Calu3 (cell line): ENCODE data around the gene RAB17. TPM values are rescaled to one million over a fixed set of nuclear protein-coding genes. Genes with fewer than 3 reads are reported as not detected.

ENCODE experiments used
- BruUV-seq: library from RNA; stranded (reverse); fragments of 400-500 nt; replicated peaks from 2 replicates; lab custom pipeline; 2021; lab: Mats Ljungman, UMichigan
- CTCF ChIA-PET: fragments of 300-600 bp; sonication (Branson Sonifier 250); formaldehyde crosslinking; loops from one replicate; lab custom pipeline; 2022; ENCODE audit warnings: antibody characterized with exemption; lab: Charles Lee
- DNase-seq: peaks from one replicate; pipeline ENCODE4 v3.0.0; 2022
- H3K27ac Mint-ChIP-seq: one replicate; pipeline ENCODE4 v1.8.0; 2022; ENCODE audit warnings: mixed read lengths; ENCODE audit not compliant: unreplicated experiment
- H3K27me3 Mint-ChIP-seq: one replicate; pipeline ENCODE4 v1.8.0; 2022; ENCODE audit warnings: mixed read lengths; ENCODE audit not compliant: unreplicated experiment
- H3K36me3 Mint-ChIP-seq: one replicate; pipeline ENCODE4 v1.8.0; 2022; ENCODE audit warnings: mild to moderate bottlenecking, moderate library complexity, mixed read lengths; ENCODE audit not compliant: insufficient read depth, unreplicated experiment
- H3K4me1 Mint-ChIP-seq: one replicate; pipeline ENCODE4 v1.8.0; 2022; ENCODE audit warnings: mild to moderate bottlenecking, low read depth, mixed read lengths; ENCODE audit not compliant: unreplicated experiment
- H3K4me3 Mint-ChIP-seq: one replicate; pipeline ENCODE4 v1.8.0; 2022; ENCODE audit warnings: mild to moderate bottlenecking, low read depth, moderate library complexity, mixed read lengths; ENCODE audit not compliant: unreplicated experiment
- H3K9me3 Mint-ChIP-seq: one replicate; pipeline ENCODE4 v1.8.0; 2022; ENCODE audit warnings: low read depth, mixed read lengths; ENCODE audit not compliant: unreplicated experiment
- intact Hi-C: fragments of 100-400 bp; cut with micrococcal nuclease; formaldehyde crosslinking; loops from one replicate; pipeline ENCODE4 v1.10.0; 2022; ENCODE audit not compliant: unreplicated experiment
- total RNA-seq: library from RNA; stranded (reverse); gene quantifications from 2 replicates; pipeline ENCODE4 v1.2.3, GENCODE V29; 2022
- TF ChIP-seq, protein P1 (sequence below): fragments of 200-600 bp; IDR thresholded peaks from one replicate; pipeline ENCODE4 v1.8.0; 2022; ENCODE audit warnings: antibody characterized with exemption; ENCODE audit not compliant: unreplicated experiment

RAB17 gene
- total RNA-seq, 1 experiment from 2014 or later: 33.3 TPM

DNA sequence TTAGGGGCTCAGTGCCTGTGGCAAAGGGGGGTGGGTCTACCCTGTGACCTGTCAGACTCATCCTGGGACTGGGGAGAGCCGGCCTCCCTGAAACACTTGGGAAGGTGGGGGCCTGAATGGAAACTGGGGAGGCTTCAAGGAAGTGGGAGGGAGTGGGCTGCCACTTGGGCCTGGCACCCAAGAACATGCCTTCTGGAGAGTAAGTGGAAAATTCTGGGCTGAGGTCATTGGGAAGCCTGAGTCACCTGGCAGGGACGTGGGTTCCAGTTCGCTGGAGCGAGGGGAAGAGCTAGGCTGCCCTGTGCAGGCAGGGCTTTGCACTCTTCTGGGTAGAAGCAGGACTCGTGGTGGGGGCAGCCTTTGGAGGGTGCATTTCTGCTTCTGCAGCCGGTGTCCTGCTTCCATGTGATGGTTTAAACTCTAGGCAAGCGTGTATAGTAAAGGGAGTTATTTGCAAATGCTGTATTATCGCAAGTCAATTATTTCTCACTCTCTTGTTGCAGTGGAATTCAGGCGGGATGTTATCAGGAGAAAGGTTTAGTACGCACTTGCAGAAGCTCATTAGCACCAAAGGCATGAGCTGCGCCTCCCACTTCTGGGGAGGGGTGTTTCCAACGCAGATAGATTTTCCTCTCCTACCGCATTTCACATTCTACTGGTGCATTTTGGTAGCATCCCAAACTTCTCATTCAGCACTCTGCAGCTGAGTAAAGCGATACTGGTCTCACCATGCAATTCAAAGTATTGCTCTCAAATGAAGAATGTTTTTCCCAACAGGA is 40.7 kb upstream of the RAB17 start:
- H3K27ac Mint-ChIP-seq: no peak overlapping the region
- CTCF ChIA-PET: no interaction called here

DNA sequence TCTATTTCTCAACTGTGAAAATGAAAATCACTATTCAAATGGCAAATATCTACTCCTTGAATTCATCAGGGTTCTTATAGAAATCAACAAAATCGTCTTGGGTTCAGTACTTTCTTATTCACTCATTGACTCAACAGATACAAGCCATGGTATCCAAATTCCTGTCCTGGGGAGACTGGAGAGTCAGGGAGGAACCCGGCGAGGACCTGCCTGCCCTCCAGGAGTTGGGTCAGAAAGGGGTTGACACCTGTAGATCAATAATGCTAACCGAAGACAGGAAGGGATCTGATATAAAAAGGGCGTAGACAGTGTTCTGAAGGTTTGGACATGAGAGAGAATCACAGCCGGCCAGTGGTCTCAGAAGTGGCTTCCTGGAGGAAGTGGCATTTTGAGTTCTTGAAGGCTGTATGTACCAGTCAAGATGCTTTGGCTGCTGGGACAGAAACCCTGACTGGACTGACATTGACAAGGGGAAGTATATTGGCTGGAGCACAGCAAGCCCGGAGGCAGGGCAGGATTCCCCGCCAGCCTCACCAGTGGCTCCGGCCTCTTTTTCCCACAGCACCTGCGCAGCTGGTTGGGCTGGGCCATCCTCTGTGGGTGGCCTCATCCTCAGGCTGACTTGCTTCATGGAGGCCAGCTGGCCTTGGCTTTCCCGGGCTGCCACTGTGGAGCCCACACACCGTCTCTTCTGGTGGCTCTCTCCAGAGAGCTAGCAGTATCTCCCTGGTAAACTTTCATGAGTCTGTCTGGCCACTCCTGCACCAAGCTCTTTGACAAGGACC is 39.9 kb upstream of the RAB17 start:
- no peaks in the 10 kb centered on the region for H3K4me1 Mint-ChIP-seq
- no peak for DNase-seq
- H3K27me3 Mint-ChIP-seq: peaks cover 97% of the 10 kb centered on the region
- no TSS peak for BruUV-seq
- H3K4me3 Mint-ChIP-seq: no peak overlapping the region
- H3K9me3 Mint-ChIP-seq: peaks cover 4% of the 10 kb centered on the region
- TF ChIP-seq, protein P1, sequence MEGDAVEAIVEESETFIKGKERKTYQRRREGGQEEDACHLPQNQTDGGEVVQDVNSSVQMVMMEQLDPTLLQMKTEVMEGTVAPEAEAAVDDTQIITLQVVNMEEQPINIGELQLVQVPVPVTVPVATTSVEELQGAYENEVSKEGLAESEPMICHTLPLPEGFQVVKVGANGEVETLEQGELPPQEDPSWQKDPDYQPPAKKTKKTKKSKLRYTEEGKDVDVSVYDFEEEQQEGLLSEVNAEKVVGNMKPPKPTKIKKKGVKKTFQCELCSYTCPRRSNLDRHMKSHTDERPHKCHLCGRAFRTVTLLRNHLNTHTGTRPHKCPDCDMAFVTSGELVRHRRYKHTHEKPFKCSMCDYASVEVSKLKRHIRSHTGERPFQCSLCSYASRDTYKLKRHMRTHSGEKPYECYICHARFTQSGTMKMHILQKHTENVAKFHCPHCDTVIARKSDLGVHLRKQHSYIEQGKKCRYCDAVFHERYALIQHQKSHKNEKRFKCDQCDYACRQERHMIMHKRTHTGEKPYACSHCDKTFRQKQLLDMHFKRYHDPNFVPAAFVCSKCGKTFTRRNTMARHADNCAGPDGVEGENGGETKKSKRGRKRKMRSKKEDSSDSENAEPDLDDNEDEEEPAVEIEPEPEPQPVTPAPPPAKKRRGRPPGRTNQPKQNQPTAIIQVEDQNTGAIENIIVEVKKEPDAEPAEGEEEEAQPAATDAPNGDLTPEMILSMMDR: no peak
- intact Hi-C loops: no loop called here
- H3K36me3 Mint-ChIP-seq: no peaks in the 10 kb centered on the region
- no peak overlapping the region for H3K27ac Mint-ChIP-seq
- CTCF ChIA-PET: no interaction called here

More for the DNA sequence above, 40.7 kb upstream of the RAB17 start:
- intact Hi-C loops: no loop called here
- no peak for DNase-seq
- peaks cover 4% of the 10 kb centered on the region for H3K9me3 Mint-ChIP-seq
- peaks cover 94% of the 10 kb centered on the region for H3K27me3 Mint-ChIP-seq
- TF ChIP-seq, protein P1: no peak
- H3K4me1 Mint-ChIP-seq: no peaks in the 10 kb centered on the region
- no peaks in the 10 kb centered on the region for H3K36me3 Mint-ChIP-seq
- no TSS peak for BruUV-seq
- H3K4me3 Mint-ChIP-seq: no peak overlapping the region

DNA sequence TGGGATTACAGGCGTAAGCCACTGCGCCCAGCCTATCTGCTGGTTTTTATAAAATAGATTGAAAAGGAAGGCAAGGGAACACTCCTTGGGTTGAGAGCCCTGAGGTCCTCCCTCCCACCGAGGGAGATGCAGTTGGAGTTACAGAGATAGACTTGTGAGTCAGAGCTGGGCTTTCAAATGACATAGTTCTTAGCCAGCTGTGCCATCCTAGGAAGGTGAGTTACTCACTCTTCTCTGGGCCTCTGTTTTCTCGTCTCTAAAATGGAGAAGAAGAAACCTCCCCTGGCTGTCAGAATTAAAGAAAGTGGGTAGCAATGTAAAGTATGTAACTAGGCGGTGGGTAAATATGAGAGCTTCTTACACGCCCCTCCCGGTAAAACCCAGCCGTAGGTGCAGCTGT is 39.2 kb upstream of the RAB17 start:
- CTCF ChIA-PET: no interaction called here
- TF ChIP-seq, protein P1: no peak
- DNase-seq: no peak
- H3K4me1 Mint-ChIP-seq: no peaks in the 10 kb centered on the region
- H3K36me3 Mint-ChIP-seq: no peaks in the 10 kb centered on the region
- peaks cover 97% of the 10 kb centered on the region for H3K27me3 Mint-ChIP-seq
- intact Hi-C loops: no loop called here
- H3K27ac Mint-ChIP-seq: no peak overlapping the region
- H3K9me3 Mint-ChIP-seq: peaks cover 2% of the 10 kb centered on the region
- H3K4me3 Mint-ChIP-seq: no peak overlapping the region
- BruUV-seq: no TSS peak

DNA sequence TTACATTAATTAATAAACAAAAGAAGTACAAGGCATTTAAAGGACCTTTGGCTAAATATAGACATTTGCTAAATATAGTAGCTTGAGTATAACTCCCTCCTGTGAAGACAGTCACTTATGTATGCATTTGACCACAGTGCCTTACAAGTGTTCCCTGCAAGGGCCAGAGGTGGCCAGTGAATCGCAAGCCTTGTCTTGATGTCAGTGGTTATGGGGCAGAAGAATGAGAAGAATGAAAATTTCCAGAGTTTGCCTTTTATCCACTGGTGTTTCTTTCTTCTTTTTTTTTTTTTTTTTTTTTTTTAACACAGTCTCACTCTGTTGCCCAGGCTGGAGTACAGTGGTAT is 38.6 kb upstream of the RAB17 start:
- BruUV-seq: no TSS peak
- CTCF ChIA-PET: no interaction called here
- H3K27me3 Mint-ChIP-seq: peaks cover 97% of the 10 kb centered on the region

More for the DNA sequence above, 38.6 kb upstream of the RAB17 start:
- no peak overlapping the region for H3K4me3 Mint-ChIP-seq
- TF ChIP-seq, protein P1: no peak
- no peaks in the 10 kb centered on the region for H3K9me3 Mint-ChIP-seq
- intact Hi-C loops: no loop called here
- no peak overlapping the region for H3K27ac Mint-ChIP-seq
- H3K4me1 Mint-ChIP-seq: no peaks in the 10 kb centered on the region
- DNase-seq: no peak
- H3K36me3 Mint-ChIP-seq: no peaks in the 10 kb centered on the region
